ENCODE results near the gene IL1RAPL1. TPM values are rescaled to one million over a fixed set of nuclear protein-coding genes. Genes with fewer than 3 reads are reported as not detected.

Gene IL1RAPL1
- total and polyA plus RNA-seq, 9 of the 15 experiments (the other 6 are each of a cell fraction or from before 2014, with no cell fraction given) = 0.04 to 0.07 (median 0.04) TPM; not detected in 6

DNA sequence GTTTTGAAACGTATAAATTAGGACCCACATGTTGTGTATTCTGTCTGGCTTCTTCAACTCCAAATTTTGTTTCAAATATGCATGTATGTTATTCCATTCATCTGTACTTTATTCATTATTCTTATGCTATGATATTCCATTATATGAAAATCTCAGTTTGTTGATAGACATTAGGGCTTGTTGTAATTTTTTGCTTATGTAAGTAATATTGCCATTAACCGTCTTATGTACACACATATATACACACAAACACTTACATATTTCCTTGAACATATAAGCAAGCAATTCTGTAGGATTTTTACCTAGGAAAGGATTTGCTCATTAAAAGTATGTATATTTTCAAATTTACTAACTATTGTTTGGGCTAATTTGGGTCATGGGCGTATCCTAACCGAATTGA lies 820.1 kb downstream of the IL1RAPL1 start:
- ChIA-PET POLR2A (no interaction called here), CTCF (ENCODE audit: low intra/inter-chr PET ratio) (no interaction called here)
- no peaks in the 10 kb centered on the region for H3K79me2 ChIP-seq (ENCODE audit: control insufficient read depth, insufficient read depth, low read length)
- WGBS (ENCODE audit: insufficient coverage, low coverage, missing lambda C conversion rate) = 3% methylated on average over 4 of the region's 4 CpGs
- no TSS peak for BruUV-seq (replicated peaks)
- no peak overlapping the region for H3K27ac ChIP-seq (ENCODE audit: extremely low read depth, low read depth, low read length)
- no peak for DNase-seq (ENCODE audit: extremely low read depth in 1 of 4, low spot score in 3 of 4)
- no peaks in the 10 kb centered on the region for H3K9me1 ChIP-seq (ENCODE audit: control insufficient read depth, insufficient read depth, low read length)
- no peaks in the 10 kb centered on the region for H3K27me3 ChIP-seq (ENCODE audit: control insufficient read depth in 2 of 2, insufficient read depth in 2 of 2, low read length in 2 of 2)
- H3K36me3 ChIP-seq (ENCODE audit: control insufficient read depth, insufficient read depth, low read length) = no peaks in the 10 kb centered on the region
- in situ Hi-C loops (cut with MboI) = no loop called here
- intact Hi-C loops (cut with micrococcal nuclease) = no loop called here
- TF ChIP-seq PML (IDR thresholded peaks at IDR 0.05; ENCODE audit: low read length) (no peak), EP300 (IDR thresholded peaks at IDR 0.05; ENCODE audit: low read length) (no peak), ATF1 (CRISPR knock-in tag; IDR thresholded peaks at IDR 0.05) (no peak), ATF1 (tag; IDR thresholded peaks at IDR 0.05) (no peak)
- TF ChIP-seq, protein P1, sequence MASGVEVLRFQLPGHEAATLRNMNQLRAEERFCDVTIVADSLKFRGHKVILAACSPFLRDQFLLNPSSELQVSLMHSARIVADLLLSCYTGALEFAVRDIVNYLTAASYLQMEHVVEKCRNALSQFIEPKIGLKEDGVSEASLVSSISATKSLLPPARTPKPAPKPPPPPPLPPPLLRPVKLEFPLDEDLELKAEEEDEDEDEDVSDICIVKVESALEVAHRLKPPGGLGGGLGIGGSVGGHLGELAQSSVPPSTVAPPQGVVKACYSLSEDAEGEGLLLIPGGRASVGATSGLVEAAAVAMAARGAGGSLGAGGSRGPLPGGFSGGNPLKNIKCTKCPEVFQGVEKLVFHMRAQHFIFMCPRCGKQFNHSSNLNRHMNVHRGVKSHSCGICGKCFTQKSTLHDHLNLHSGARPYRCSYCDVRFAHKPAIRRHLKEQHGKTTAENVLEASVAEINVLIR (CRISPR knock-in tag; IDR thresholded peaks at IDR 0.05) = no peak
- no peak overlapping the region for H3K9ac ChIP-seq (ENCODE audit: insufficient read depth in 1 of 2, low read depth in 2 of 2, low read length in 2 of 2)
- no peaks in the 10 kb centered on the region for H4K20me1 ChIP-seq (replicated peaks; ENCODE audit: control insufficient read depth, insufficient read depth, low read length)
- H3K4me2 ChIP-seq (ENCODE audit: insufficient read depth, low read length) = no peak overlapping the region
- H3K4me3 ChIP-seq = no peak overlapping the region
- FAIRE-seq = no peak
- H3K9me3 ChIP-seq (replicated peaks; ENCODE audit: control insufficient read depth, insufficient read depth, low read depth, low read length) = no peaks in the 10 kb centered on the region
- no peak overlapping the region for H2AFZ ChIP-seq (ENCODE audit: low read depth, low read length)
- H3K4me1 ChIP-seq (replicated peaks in 1 of 2; ENCODE audit: control insufficient read depth in 2 of 2, insufficient read depth in 2 of 2, low read length in 2 of 2) = no peaks in the 10 kb centered on the region
- ATAC-seq = no peak

DNA sequence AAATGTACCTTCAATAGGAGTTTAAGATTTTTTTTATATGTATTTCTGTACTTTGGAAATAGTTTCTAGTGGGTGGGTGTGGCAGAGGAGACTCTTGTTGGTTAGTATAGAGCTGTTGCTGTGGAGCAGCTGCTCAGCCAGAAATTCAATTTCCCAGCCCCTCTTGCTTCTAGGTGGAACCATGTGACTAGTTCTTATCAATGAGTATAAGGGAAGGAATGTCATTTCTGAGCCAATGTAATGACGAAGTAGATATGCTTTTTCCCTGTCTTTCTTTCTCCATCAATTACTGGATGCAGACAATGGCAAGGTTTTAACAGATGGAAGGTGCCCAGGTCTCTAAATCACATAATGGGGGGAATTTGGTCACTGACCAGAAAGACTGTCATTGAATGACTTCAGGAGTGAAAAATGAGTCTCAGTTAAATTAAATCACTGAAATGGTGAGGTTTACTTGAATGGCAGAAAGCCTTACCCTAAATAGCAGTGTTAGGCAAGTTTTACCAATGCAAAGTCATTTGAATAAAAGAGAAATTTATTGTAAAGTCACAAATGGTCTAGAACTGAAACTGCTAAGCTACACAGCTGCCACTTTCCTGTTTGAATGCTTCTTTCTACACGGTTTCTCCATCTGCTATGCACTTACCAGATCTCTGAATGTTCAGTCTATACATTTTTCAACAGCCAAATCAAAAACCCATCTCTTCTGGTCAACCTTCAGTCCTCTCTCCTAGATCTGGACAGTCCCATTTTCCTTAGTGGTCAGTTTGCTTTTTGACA lies 832.7 kb downstream of the IL1RAPL1 start:
- H2AFZ ChIP-seq (ENCODE audit: low read depth, low read length) = no peak overlapping the region
- 0% methylated on average over 2 of the region's 2 CpGs for WGBS (ENCODE audit: insufficient coverage, low coverage, missing lambda C conversion rate)
- H3K9me1 ChIP-seq (ENCODE audit: control insufficient read depth, insufficient read depth, low read length) = no peaks in the 10 kb centered on the region
- H3K27ac ChIP-seq (ENCODE audit: extremely low read depth, low read depth, low read length) = no peak overlapping the region
- TF ChIP-seq TARDBP (IDR thresholded peaks at IDR 0.05) (no peak), RHOXF2B (CRISPR knock-in tag; conservative IDR thresholded peaks at IDR 0.05) (no peak), ZC3H4 (CRISPR knock-in tag; IDR thresholded peaks at IDR 0.05; ENCODE audit: borderline replicate concordance) (no peak), FOXK1 (CRISPR knock-in tag; IDR thresholded peaks at IDR 0.05; ENCODE audit: borderline replicate concordance) (no peak), GATAD2A (IDR thresholded peaks at IDR 0.05) (no peak), SNIP1 (IDR thresholded peaks at IDR 0.05; ENCODE audit: low read depth) (no peak), ZFP1 (CRISPR knock-in tag; IDR thresholded peaks at IDR 0.05) (no peak), EGR1 (conservative IDR thresholded peaks at IDR 0.05) (no peak)
- no peaks in the 10 kb centered on the region for H3K36me3 ChIP-seq (ENCODE audit: control insufficient read depth, insufficient read depth, low read length)
- no peak overlapping the region for H3K4me3 ChIP-seq
- H3K4me1 ChIP-seq (replicated peaks in 1 of 2; ENCODE audit: control insufficient read depth in 2 of 2, insufficient read depth in 2 of 2, low read length in 2 of 2) = no peaks in the 10 kb centered on the region
- ATAC-seq (no peak), DNase-seq (ENCODE audit: extremely low read depth in 1 of 4, low spot score in 3 of 4) (no peak), FAIRE-seq (no peak)
- H3K9ac ChIP-seq (ENCODE audit: insufficient read depth in 1 of 2, low read depth in 2 of 2, low read length in 2 of 2) = no peak overlapping the region
- no peaks in the 10 kb centered on the region for H3K27me3 ChIP-seq (ENCODE audit: control insufficient read depth in 2 of 2, insufficient read depth in 2 of 2, low read length in 2 of 2)
- no peak overlapping the region for H3K4me2 ChIP-seq (ENCODE audit: insufficient read depth, low read length)
- H4K20me1 ChIP-seq (replicated peaks; ENCODE audit: control insufficient read depth, insufficient read depth, low read length) = no peaks in the 10 kb centered on the region
- H3K9me3 ChIP-seq (replicated peaks; ENCODE audit: control insufficient read depth, insufficient read depth, low read depth, low read length) = no peaks in the 10 kb centered on the region
- ChIA-PET POLR2A (no interaction called here), CTCF (ENCODE audit: low intra/inter-chr PET ratio) (no interaction called here)
- in situ Hi-C loops (cut with MboI) = no loop called here
- H3K79me2 ChIP-seq (ENCODE audit: control insufficient read depth, insufficient read depth, low read length) = no peaks in the 10 kb centered on the region
- intact Hi-C loops (cut with micrococcal nuclease) = no loop called here
- no TSS peak for BruUV-seq (replicated peaks)

All from K562 (cell line).